Activated CD4-positive, CD25-positive, alpha-beta regulatory T cell treated with anti-CD3 and anti-CD28 coated beads, Interleukin-2, amount 50 U/mL, for 24 hours (primary cell): ENCODE results near the gene CFAP299.
"Not testable (repeated sequence)": the region's sequence is repeated elsewhere in the genome, so short reads cannot be mapped to it uniquely, and the experiment has no call there.

Experiments used
- ATAC-seq, 2 donors: fragments of 150-1000 bp; cut with Tn5 transposase; one replicate each; pipeline ENCODE4 v1.10.0; 2021; ENCODE audit warnings: mild to moderate bottlenecking in 1 of 2, moderate library complexity in 1 of 2

The CFAP299 gene

DNA sequence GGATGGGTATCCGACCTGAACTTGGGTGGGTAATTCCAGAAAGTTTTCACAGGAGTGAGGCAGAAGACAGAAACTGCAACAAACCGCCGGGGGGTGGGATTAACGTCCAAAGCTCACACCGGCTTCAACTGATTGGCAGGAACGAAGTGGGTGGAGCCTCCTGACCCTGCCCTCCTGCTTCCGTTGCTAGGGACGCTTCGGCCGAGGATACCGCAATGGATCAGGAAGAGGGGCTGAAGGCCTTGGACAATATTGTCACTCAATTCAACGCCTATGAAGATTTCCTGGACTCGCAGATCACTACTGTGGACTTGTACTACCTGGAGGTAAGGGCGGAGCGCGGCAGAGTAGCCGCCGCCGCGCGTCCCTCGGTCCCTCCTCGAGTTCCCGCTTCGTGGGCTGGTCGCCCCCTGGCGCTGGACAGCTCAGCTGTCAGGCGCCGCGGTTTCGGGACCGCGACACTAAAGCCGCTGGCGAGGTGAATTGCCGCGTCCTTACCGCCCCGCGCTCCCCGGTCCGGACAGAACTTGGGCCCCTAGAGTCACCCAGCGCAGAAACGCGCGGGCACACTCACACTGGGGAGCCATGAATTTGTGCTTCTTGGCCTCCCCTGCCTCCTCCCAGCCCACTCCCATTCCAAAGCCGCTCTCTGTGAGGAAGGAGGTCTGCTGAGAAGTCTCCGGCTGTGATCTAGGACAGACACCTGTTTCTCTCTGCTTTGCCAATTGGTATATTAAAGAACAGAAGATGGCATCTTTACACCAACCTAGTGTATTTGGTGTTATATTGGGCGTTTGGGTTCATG lies at the start of gene CFAP299:
TSS of gene CFAP299 (plus strand) at position 177 of the 805 bp plus-strand sequence.
- peak; percentile 76 for ATAC-seq

DNA sequence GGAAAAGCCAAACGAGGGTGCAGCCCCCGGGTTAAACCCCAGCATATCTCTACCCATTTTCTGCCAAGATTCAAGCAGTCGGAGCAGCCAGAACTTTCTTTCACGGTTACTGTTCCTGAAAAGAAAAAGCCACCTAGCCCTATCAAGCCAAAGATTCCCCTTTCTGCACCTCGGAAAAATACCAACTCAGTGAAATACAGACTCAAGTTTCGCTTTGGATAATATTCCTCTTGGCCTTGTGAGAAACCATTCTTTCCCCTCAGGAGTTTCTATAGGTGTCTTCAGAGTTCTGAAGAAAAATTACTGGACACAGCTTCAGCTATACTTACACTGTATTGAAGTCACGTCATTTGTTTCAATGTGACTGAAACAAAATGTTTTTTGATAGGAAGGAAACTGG lies 49.1 kb upstream of the CFAP299 start:
- ATAC-seq = no peak

DNA sequence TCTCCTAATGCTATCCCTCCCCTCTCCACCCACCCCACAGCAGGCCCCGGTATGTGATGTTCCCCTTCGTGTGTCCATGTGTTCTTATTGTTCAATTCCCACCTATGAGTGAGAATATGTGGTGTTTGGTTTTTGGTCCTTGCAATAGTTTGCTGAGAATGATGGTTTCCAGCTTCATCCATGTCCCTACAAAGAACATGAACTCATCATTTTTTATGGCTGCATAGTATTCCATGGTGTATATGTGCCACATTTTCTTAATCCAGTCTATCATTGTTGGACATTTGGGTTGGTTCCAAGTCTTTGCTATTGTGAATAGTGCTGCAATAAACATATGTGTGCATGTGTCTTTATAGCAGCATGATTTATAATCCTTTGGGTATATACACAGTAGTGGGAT lies 44.9 kb upstream of the CFAP299 start:
- ATAC-seq = not testable (repeated sequence)

DNA sequence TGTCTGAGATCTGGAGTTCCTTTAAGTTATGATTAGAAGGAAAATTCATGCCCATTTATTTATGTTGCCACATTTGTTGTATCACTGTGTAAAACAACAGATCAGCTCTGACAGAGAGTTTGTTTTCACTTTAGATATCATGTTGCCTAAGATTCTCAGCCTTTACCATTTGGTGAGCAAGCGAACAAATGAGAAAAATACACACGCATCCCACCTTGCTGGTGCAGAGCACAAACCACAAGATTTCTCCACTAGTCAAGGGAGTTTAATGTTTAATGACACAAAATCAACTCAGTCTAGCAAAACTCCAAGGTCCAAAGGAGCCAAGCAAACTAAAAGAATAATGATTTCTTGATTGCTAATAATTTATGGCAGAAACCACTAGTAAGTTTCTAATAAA lies 41.3 kb upstream of the CFAP299 start:
- ATAC-seq = no peak

DNA sequence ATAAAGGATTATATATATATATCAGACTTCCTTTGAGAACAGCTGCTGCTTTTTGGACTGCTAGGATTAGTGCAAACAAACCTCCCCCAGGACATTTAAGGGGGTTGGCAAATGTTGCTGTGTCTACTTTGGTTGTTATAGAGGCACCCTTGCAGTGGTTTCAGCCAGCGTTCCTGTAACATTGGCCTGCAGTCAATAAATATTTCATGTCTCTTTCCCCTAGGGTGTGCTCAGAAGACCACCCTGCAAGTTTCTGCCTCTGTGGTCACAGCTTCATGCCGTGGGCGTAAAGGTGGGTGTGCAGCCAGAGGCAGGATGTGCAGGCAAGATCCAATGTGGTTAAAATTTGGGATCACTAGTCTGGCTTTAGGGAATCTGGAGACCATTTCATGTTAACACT lies 40.2 kb upstream of the CFAP299 start:
- ATAC-seq = no peak

DNA sequence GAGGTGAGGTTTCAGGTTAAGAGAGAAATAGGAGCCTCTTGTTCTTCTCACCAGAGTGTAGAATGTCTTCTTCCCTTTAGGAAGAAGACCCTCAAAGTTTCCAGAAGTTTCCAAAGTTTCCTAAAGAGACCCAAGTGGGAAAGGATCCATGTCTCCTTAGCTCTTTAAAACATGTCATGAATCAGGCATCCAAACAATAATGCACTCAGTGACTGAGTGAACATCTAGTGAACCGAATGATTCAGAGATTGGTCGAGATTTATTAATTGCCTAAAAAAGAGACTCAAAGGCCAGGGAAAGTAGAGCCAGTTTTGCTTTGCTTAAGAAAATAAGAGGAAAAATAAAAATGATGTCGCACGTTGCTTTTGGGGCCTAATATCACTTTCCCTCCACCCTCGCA lies 39.7 kb upstream of the CFAP299 start:
- ATAC-seq = no peak

DNA sequence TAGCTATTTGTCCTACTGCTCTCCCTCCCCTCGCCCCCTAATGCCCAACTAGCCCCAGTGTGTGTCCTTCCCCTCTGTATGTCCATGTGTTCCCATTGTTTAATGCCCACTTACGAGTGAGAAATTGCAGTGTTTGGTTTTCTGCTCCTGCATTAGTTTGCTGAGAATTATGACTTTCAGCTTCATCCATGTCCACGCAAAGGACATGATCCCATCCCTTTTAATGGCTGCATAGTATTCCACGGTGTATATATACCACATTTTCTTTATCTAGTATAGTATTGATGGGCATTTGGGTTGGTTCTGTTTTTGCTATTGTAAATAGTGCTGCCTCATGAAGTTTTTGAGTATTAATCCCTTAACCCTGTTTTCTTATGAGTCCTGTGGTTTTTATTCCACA lies 33.6 kb upstream of the CFAP299 start:
- ATAC-seq = no peak

DNA sequence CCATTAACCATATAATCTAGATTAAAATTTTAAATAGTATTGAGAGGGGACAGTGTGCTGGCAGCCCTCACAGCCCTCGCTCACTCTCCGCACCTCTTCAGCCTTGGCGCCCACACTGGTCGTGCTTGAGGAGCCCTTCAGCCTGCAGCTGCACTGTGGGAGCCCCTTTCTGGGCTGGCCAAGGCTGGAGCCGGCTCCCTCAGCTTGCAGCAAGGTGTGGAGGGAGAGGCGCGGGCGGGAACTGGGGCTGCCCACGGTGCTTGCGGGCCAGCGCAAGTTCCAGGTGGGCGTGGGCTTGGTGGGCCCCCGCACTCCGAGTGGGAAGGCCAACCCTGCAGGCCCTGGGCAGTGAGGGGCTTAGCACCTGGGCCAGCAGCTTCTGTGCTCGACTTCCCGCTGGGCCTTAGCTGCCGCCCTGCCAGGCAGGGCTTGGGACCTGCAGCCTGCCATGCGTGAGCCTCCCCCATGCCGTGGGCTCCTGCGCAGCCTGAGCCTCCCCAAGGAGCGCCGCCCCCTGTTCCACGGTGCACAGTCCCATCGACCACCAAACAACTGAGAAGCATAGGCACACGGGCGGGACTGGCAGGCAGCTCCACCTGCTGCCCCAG lies 32.8 kb upstream of the CFAP299 start:
- no peak for ATAC-seq

DNA sequence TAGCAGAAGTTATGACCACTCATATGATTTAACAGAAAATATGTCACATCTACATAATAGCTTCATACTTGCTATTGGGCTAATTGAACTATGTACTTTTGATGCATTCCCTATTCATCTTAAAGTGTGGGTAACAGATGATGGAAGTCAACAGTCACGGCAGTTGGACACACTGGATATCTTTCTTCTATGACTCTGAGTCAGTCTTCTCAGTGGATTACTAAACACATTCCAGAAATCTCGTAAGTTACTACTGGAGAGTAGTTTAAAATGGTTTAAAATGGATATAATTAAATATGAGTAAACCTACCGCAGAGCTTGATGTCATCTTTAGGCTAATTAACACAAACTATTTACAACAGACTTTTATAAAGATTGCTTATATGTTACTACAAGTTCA lies 30.1 kb upstream of the CFAP299 start:
- no peak for ATAC-seq

DNA sequence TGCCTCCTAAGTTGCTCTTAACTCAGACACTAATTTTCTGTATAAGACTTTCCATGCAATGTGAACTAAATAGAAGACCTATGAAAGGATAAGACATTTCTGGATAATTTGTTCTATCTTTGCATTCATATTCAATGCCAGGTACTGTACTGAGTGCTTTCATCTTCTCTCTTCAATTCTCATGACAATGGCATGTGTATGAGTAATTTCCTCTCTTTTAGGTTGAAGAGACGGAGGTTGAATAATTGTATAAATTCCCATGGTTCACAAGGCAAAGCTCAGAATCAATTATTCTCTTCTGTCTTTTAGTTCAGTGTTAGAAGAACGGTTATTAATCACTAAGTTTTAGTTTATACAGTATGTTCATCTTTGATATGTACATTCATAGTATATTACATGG lies 29.3 kb upstream of the CFAP299 start:
- ATAC-seq = no peak

DNA sequence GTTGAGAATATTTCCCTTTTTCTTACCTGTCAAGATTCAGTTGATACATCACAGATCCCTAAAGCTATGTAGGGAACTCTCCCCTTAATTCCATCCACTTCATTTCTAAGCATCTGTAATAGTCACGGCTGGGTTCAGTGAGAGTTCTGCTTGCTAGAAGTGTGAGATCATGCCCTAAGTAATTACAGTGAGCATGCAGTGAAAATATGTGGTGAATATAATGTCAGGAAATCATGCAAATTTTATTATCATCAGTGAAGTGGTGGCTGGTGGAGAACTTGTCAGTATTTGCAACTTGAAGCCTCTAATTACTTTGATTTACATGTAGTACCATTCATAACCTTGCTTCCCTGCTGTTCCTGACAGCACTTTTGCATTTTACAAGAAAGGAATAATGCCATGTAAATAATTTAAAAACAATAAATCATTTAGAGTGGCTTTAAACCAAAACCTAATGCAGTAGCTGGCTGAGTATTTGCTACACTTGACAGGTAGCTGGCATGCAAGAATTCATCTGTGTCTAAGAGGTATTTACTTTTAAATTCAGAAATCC lies 28.3 kb upstream of the CFAP299 start:
- no peak for ATAC-seq

DNA sequence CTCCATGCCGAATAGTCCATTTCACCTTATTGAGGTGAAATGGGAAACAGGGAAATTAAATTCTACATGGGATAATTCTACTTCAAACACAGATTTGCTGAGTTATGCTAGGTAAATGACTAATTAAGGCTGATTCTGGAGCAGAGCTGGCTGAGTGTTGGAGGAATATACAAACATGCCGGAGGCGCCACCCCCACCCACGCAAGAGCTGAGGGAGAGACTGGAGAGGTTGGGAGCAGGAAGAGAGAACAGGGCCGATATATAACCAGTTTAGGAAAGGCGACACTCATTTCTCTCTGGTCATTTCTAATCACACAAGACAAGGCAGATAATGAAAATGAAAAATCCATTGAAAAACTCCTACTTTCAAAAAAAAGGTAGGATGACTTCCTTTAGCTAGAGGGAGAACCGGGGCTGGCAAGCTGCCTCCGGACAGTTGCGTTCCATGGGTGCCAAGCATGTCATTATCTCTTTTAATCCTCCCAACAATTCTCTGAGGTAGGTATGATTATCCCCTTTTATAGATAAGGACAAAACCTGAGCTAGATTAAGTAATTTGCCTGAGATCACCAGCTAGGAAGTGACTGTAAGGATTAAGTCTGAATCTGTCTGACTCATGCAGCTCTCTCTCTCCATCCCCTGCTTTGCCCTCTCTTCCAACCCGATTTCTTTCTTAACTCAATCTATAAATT lies 27.6 kb upstream of the CFAP299 start:
- no peak for ATAC-seq

DNA sequence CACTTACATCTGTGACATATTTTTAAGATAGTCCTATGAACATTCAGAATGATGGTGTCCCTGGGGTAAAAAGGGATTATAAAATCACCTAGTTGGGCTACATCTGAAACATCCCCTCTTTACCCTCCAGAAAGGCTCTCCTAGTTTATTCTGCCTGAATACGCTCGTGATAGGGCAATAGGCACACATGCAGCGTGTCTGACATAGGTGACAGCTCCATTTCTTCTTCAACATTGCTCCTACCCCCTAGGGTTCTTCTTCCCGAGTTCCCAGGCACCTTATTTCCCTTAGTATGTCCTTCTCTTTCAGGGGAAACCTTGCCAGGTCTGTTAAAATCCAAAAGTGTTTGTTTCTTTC lies 27.1 kb upstream of the CFAP299 start:
- no peak for ATAC-seq

DNA sequence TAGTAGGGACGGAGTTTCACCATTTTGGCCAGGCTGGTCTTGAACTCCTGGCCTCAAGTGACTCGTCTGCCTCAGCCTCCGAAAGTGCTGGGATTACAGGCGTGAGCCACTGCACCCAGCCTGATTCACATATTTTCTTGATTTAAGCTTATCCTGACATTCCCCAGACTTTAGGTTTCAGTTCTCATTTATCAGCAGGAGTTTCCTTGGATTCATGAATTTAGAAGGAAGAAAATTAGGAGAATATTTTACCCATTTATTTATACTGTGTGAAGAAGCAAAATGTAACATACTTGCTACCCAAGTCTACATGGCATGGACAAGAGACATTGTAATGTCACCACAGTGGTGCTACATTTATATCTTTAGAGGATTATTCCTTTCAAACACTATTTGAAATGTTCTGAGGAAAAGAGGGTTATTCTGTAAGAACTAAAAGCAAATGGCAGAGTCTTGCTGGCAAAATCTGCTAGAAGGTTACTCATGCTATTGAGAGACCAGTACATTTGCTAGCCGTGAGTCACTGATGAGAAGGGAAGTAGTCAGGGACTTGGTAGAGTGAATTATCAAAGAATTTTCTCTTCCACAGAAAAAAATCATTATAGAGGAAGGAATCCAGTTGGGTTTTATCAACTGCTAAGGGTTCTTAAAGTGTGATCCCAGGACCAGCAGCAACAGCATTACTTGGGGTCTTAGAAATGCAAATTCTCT lies 26.1 kb upstream of the CFAP299 start:
- ATAC-seq = no peak

DNA sequence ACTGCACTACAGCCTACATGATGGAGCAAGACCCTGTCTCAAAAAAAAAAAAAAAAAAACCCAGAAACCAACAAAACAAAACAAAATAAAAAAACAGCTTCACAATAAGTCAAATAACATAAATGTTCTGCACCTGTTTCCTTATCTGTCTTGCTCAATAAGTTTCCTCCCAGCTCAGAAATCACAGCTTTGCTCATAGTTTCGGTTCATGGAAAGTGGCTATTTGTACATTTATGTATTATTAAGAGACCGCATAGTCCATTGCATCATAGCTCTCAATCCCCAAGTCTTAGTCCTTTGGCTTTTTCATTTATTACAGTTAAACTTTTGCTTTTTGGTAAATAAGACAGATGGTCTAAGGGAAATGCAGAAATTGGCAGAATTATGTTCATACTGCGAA lies 24.4 kb upstream of the CFAP299 start:
- no peak for ATAC-seq

DNA sequence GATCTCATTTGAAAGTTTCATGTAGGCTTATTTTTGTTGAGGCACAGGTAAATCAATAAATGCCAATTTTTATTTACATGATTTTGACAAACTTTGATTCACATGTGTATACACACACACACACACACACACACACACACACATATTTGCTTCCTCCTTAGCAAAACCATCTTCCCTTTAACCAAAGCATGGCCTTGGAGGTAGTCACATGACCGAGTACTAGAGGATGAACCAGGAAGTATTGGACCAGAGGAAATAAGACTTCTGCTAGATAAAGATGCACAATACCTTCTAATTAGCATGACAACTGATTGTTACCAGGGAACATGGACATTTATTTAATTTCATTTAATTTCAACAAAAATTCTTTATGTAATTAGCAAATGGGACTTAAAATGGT lies 23.4 kb upstream of the CFAP299 start:
- ATAC-seq = no peak

DNA sequence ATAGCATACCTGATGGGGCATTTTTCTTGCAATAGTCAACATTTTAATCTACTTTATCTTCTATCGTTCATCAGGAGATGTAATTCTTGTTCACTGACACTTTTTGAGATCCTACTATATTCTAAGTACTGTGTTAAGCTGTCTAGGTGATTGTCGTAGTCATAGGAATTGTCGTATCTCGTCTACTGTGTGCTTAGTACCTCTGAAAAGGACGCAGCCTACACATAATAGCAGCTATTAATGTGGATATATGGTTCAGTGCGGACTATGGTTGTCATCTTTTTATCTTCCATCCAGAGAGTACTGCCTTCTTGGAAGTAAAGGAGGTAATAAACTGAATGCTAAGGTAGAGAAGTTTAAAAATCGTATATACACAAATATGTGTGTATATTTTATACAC lies 21.9 kb upstream of the CFAP299 start:
- no peak for ATAC-seq

DNA sequence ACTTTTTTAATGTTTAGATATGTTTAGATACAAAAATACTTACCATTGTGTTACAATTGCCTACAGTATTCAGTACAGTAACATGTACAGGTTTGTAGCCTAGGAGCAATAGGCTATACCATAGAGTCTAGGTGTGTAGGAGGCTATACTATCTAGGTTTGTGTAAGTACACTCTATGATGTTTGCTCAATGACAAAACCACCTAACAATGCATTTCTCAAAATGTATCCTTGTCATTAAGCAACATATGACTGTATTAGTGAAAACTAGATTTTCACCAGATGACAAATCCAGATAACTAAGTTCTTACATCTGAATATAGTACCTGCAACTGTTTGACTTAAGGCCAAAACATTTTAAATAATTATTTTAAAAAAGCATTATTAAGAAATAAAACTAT lies 19.7 kb upstream of the CFAP299 start:
- not testable (repeated sequence) for ATAC-seq

DNA sequence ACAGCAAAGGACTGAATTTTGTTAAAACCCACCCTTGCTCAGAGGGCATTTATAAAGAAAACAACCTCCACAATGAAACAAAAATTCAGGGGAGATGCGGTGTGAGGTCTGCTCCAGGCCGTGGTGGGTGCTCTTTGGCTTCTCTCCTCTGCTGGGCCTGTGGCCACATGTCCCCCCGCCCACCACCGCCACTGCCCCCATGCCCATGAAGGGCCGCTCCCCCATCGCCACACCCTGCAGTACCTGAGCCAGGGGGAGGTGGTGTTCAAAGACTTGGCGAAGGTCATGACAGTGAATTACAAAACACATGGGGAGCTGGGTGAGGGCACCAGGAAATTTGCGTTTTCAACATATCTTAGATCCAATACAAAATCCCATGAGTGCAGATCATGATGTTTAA lies 14.2 kb upstream of the CFAP299 start:
- no peak for ATAC-seq

DNA sequence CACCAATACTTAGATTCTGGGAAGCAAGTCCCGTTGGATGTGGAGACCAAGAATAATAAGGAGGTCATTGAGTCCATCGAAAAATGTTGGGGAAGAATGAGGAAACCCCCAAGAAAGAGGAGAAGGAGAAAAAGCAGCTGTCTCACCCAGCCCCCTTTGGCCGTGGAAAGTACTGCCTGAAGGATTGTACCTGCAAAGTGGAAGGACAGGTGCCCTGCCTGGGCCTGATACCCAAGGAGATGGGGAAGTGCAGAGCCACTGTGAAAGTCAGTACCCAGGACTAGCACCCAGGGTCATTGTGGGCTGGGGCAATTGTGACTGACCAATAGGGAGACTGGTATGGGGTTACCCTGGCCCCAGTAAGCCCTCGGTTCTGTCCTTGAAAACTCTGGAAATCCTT lies 13.8 kb upstream of the CFAP299 start:
- no peak for ATAC-seq

DNA sequence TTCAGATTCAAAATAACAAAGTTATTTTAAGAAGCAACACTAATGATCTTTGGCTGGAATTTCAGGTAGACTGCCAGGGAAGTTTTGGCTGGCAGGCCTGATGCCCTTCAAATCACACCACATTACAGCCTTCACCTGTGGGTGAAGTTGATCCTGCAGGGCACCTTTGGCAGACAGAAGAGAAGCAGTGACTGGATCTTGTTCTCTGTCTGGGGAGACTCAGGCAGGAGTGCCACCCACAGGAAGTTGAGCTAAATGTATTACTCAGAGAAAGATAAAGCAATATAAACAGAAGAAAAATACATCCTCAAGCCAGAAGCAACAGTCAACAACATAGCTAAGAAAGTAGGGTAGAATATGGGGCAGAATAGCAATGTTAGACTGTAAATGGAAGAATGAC lies 12.8 kb upstream of the CFAP299 start:
- no peak for ATAC-seq

DNA sequence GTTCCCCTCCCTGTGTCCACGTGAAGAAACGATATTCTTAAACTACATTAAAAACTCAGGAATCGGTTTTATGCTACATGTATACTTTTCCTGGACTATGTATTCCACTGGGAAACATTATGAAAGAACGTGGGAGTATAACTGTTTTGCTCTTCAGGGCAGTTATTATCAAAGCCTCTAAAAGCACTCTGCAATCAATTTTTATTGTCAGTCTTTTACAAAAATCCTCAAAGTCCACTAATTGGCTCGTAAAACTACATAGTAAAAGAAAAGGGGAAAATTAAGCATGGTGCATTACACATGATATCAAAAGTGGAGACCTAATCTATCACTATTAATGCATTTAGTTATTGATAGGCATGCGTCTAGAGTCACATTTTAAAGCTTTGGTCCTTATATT lies 11.4 kb upstream of the CFAP299 start:
- ATAC-seq = no peak

DNA sequence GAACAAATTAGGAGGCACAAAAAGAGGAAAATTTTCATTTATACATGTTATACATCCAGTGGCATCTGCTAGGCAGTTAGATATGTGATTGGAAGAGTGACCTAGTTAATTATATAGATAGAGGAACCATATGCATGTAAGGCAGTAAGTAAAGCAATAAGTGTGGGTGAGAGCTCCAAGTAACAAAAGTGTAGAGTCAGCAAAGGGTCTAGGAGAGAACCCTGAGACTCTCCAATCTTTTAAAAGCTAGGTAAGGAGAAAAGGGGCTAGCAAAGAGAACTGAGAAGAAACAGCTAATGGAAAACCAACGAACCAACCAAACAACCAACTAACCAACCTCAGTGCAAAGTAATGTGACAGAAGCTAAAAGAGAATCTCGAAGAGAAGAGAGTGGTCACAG lies 3.8 kb upstream of the CFAP299 start:
- ATAC-seq = no peak
